ENCODE results near the gene EMP1. TPM values are rescaled to one million over a fixed set of nuclear protein-coding genes. Genes with fewer than 3 reads are reported as not detected.

The EMP1 gene
- total RNA-seq, 1 donor from 2014 or later, result 163 TPM

DNA sequence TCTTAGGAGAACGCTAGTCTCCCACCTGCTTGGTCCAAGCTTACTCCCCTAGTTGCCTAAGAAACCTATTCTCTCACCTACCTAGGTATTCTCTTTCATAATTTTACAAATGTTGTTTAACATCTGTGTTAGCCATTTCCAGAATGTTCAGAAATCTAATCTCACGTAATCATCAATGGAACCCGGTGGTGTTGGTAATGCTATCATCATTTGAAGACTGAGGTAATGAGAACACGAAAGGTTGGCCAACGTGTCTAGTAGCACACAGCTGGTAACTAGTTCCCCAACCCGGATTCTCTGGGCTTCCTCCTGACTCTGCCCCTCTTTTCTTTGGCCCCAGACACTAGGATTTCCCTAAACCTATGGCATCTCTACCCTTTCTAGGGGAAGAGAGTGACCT, 43.8 kb upstream of the EMP1 start:
- TF ChIP-seq, protein P1, sequence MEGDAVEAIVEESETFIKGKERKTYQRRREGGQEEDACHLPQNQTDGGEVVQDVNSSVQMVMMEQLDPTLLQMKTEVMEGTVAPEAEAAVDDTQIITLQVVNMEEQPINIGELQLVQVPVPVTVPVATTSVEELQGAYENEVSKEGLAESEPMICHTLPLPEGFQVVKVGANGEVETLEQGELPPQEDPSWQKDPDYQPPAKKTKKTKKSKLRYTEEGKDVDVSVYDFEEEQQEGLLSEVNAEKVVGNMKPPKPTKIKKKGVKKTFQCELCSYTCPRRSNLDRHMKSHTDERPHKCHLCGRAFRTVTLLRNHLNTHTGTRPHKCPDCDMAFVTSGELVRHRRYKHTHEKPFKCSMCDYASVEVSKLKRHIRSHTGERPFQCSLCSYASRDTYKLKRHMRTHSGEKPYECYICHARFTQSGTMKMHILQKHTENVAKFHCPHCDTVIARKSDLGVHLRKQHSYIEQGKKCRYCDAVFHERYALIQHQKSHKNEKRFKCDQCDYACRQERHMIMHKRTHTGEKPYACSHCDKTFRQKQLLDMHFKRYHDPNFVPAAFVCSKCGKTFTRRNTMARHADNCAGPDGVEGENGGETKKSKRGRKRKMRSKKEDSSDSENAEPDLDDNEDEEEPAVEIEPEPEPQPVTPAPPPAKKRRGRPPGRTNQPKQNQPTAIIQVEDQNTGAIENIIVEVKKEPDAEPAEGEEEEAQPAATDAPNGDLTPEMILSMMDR (IDR thresholded peaks at IDR 0.05), result no peak
- no peak for DNase-seq (ENCODE audit: extremely low spot score, unreplicated experiment)
- Mint-ChIP-seq H3K9me3 (ENCODE audit: unreplicated experiment) (peaks cover 6% of the 10 kb centered on the region), H3K4me1 (ENCODE audit: unreplicated experiment) (peaks cover 38% of the 10 kb centered on the region), H3K27me3 (ENCODE audit: unreplicated experiment) (no peaks in the 10 kb centered on the region), H3K4me3 (ENCODE audit: unreplicated experiment) (no peak overlapping the region), H3K27ac (ENCODE audit: unreplicated experiment) (no peak overlapping the region), H3K36me3 (ENCODE audit: unreplicated experiment) (no peaks in the 10 kb centered on the region)

DNA sequence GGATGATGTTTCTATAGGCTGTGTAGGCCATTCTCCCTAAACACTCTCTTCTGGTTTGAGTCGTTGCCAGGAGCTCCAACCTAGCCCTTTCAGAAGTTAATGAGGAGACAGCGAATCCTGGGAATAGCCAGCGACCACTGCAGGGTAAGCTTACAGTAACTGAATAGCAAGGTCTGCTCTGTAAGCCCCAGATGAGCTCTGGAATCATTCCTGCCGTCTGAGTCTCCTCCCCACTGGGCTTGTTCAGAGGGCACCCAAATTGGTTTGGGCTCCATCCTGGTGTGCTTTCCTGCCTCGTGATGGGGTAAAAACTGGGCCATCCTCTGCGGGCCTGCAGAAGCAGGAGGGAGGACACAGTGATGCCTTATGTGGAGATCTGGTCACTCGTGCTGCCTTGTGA, 43.3 kb upstream of the EMP1 start:
- peak overlapping the region; percentile 5 for H3K27ac Mint-ChIP-seq (ENCODE audit: unreplicated experiment)
- no peaks in the 10 kb centered on the region for H3K36me3 Mint-ChIP-seq (ENCODE audit: unreplicated experiment)
- no peak for DNase-seq (ENCODE audit: extremely low spot score, unreplicated experiment)
- no peak overlapping the region for H3K4me3 Mint-ChIP-seq (ENCODE audit: unreplicated experiment)
- peaks cover 34% of the 10 kb centered on the region for H3K4me1 Mint-ChIP-seq (ENCODE audit: unreplicated experiment)
- TF ChIP-seq, protein P1 (IDR thresholded peaks at IDR 0.05), result no peak
- H3K27me3 Mint-ChIP-seq (ENCODE audit: unreplicated experiment), result no peaks in the 10 kb centered on the region
- peaks cover 6% of the 10 kb centered on the region for H3K9me3 Mint-ChIP-seq (ENCODE audit: unreplicated experiment)

DNA sequence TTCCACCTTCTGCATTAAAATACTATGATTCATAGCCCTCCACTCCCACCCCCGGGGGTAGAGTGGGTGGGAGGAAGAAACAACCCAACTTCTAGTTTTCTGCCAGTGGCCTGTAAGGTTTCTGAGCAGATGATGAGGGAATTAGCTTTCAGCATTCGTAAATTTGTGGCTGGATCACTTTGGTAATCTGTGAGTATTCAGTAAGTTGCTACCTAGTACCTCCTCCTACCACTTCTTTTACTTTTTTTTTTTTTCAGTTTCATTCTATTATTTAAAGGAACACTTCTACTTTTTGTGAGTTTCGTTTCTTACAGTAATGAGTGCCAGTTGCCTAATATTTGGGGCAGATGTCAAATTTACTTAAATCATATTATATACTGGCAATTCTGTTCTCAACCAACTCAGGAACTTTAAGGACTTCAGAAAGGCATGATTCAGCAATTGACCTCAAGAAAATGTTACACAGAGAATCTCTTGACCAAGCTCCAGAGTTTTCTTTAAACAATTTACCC, 42.4 kb upstream of the EMP1 start:
- Mint-ChIP-seq H3K27ac (ENCODE audit: unreplicated experiment) (peak overlapping the region; percentile 69), H3K4me3 (ENCODE audit: unreplicated experiment) (no peak overlapping the region), H3K27me3 (ENCODE audit: unreplicated experiment) (no peaks in the 10 kb centered on the region), H3K4me1 (ENCODE audit: unreplicated experiment) (peaks cover 25% of the 10 kb centered on the region), H3K36me3 (ENCODE audit: unreplicated experiment) (no peaks in the 10 kb centered on the region), H3K9me3 (ENCODE audit: unreplicated experiment) (peaks cover 6% of the 10 kb centered on the region)
- TF ChIP-seq, protein P1 (IDR thresholded peaks at IDR 0.05), result no peak
- DNase-seq (ENCODE audit: extremely low spot score, unreplicated experiment), result no peak

DNA sequence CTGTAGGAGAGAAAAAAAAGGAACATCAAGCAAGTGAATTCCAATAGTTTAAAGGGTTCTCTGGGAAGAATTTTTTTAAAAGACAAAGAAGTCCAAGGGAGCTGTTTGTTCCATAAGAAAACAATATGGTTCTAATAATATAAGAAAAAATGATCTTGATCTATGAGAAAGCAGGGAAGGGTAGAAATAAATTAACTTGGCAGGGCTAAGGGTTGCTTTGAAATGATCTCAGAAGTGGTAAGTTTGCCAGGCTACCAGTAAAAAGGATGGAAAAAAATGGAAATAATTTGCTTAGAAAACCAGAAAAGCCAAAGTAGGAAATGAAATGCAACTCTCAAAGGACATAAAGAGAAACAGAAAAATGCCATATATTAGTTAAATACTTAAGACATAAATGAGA, 41.7 kb upstream of the EMP1 start:
- Mint-ChIP-seq H3K4me1 (ENCODE audit: unreplicated experiment) (peaks cover 24% of the 10 kb centered on the region), H3K9me3 (ENCODE audit: unreplicated experiment) (peaks cover 6% of the 10 kb centered on the region), H3K27ac (ENCODE audit: unreplicated experiment) (peak overlapping the region; percentile 69), H3K27me3 (ENCODE audit: unreplicated experiment) (no peaks in the 10 kb centered on the region), H3K4me3 (ENCODE audit: unreplicated experiment) (no peak overlapping the region), H3K36me3 (ENCODE audit: unreplicated experiment) (no peaks in the 10 kb centered on the region)
- TF ChIP-seq, protein P1 (IDR thresholded peaks at IDR 0.05), result no peak
- no peak for DNase-seq (ENCODE audit: extremely low spot score, unreplicated experiment)

DNA sequence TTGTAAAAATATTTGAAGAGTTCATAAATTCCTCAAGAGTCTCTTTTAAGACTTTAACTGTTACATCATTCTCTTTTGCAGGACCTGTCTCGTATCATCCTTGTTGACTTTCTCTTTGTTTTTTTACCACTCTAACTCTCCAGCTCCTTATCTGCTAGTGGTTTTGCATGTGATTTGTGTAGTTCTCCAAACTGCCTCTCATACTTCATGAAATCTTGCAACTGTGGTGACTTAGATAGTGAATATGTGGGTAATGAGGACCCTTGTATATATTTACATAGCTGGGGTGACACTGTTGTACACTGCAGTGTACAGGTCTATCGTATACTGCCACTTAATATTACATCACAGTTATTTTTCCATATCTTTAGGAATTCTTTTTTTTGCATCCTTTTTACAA, 40.2 kb upstream of the EMP1 start:
- peaks cover 3% of the 10 kb centered on the region for H3K9me3 Mint-ChIP-seq (ENCODE audit: unreplicated experiment)
- no peaks in the 10 kb centered on the region for H3K27me3 Mint-ChIP-seq (ENCODE audit: unreplicated experiment)
- H3K4me3 Mint-ChIP-seq (ENCODE audit: unreplicated experiment), result no peak overlapping the region
- peaks cover 24% of the 10 kb centered on the region for H3K4me1 Mint-ChIP-seq (ENCODE audit: unreplicated experiment)
- no peak overlapping the region for H3K27ac Mint-ChIP-seq (ENCODE audit: unreplicated experiment)
- no peak for DNase-seq (ENCODE audit: extremely low spot score, unreplicated experiment)
- TF ChIP-seq, protein P1 (IDR thresholded peaks at IDR 0.05), result no peak
- no peaks in the 10 kb centered on the region for H3K36me3 Mint-ChIP-seq (ENCODE audit: unreplicated experiment)

All from osteocyte (in vitro differentiated cells).